ENCODE measurements around the gene CRIP2. TPM values are rescaled to one million over a fixed set of nuclear protein-coding genes. Genes with fewer than 3 reads are reported as not detected.

Gene CRIP2
- total RNA-seq, 6 experiments from 2014 or later, result 11.2 to 50.0 (median 27.5) TPM

- Histone ChIP-seq H3K4me1 (no peaks in the 10 kb centered on the region), H3K9me3 (no peaks in the 10 kb centered on the region), H3K36me3 (peaks cover 0 to 14% (median 2%) of the 10 kb centered on the region in 4 donors), H3K4me3 (no peak overlapping the region), H3K27me3 (no peaks in the 10 kb centered on the region), H3K27ac (no peak overlapping the region)
- 97% methylated on average over 6 of the region's 14 CpGs for WGBS (ENCODE audit: insufficient coverage, low coverage, low lambda C conversion rate, missing lambda C conversion rate)
- DNase-seq (no peak), ATAC-seq (no peak)
- intact Hi-C loops (cut with DNase I), result no loop called here
- TF ChIP-seq CTCF (IDR thresholded peaks at IDR 0.05), result no peak
- no peak for TF ChIP-seq POLR2A (IDR thresholded peaks at IDR 0.05)
These were observed 20.8 kb upstream of the CRIP2 start for GRCh38 chr14:105453847-105454246.

GRCh38 chr14:105455086-105455640, 19.5 kb upstream of the CRIP2 start:
- Histone ChIP-seq H3K9me3 (no peaks in the 10 kb centered on the region), H3K27me3 (no peaks in the 10 kb centered on the region), H3K4me1 (no peaks in the 10 kb centered on the region), H3K27ac (no peak overlapping the region), H3K4me3 (no peak overlapping the region), H3K36me3 (peaks cover 0 to 12% (median 2%) of the 10 kb centered on the region in 4 donors)
- TF ChIP-seq CTCF (IDR thresholded peaks at IDR 0.05), result no peak
- TF ChIP-seq POLR2A (IDR thresholded peaks at IDR 0.05), result no peak
- ATAC-seq (no peak), DNase-seq (no peak)
- 78% methylated on average over 8 of the region's 22 CpGs for WGBS (ENCODE audit: insufficient coverage, low coverage, low lambda C conversion rate, missing lambda C conversion rate)
- intact Hi-C loops (cut with DNase I), result no loop called here

GRCh38 chr14:105455766-105456660, 18.6 kb upstream of the CRIP2 start:
- DNase-seq, result no peak
- intact Hi-C loops (cut with DNase I), result no loop called here
- Histone ChIP-seq H3K36me3 (peaks cover 0 to 11% (median 4%) of the 10 kb centered on the region in 4 donors), H3K9me3 (no peaks in the 10 kb centered on the region), H3K4me3 (no peak overlapping the region), H3K27ac (no peak overlapping the region), H3K27me3 (no peaks in the 10 kb centered on the region), H3K4me1 (no peaks in the 10 kb centered on the region)
- peak in 1 of 4 donors; percentile 4 for ATAC-seq
- no peak for TF ChIP-seq CTCF (IDR thresholded peaks at IDR 0.05)
- no peak for TF ChIP-seq POLR2A (IDR thresholded peaks at IDR 0.05)
- WGBS (ENCODE audit: insufficient coverage, low coverage, low lambda C conversion rate, missing lambda C conversion rate), result 0% methylated on average over 1 of the region's 22 CpGs

GRCh38 chr14:105456736-105457617, 17.6 kb upstream of the CRIP2 start:
- intact Hi-C loops (cut with DNase I), result no loop called here
- Histone ChIP-seq H3K36me3 (peaks cover 0 to 12% (median 4%) of the 10 kb centered on the region in 4 donors), H3K27ac (no peak overlapping the region), H3K4me1 (no peaks in the 10 kb centered on the region), H3K4me3 (no peak overlapping the region), H3K9me3 (no peaks in the 10 kb centered on the region), H3K27me3 (no peaks in the 10 kb centered on the region)
- peak in 1 of 4 donors; percentile 49 for ATAC-seq
- 8% methylated on average over 2 of the region's 22 CpGs for WGBS (ENCODE audit: insufficient coverage, low coverage, low lambda C conversion rate, missing lambda C conversion rate)
- no peak for TF ChIP-seq CTCF (IDR thresholded peaks at IDR 0.05)
- no peak for TF ChIP-seq POLR2A (IDR thresholded peaks at IDR 0.05)
- no peak for DNase-seq

All from right lobe of liver (tissue), 6 donors.